GM12873 (cell line): Measurements from ENCODE around the gene COX6B1.

Source experiments
- CTCF ChIP-seq: IDR thresholded peaks from 2 replicates; pipeline ENCODE4 v1.5.1; 2012; ENCODE audit warnings: low read depth, mild to moderate bottlenecking, moderate library complexity, low read length, control low read depth; ENCODE audit not compliant: insufficient read depth; ENCODE audit errors: missing control alignments

The COX6B1 gene

GRCh38 chr19:35657904-35658700 is 10.0 kb downstream of the COX6B1 start:
- peak; percentile 35 for TF ChIP-seq CTCF

- TF ChIP-seq CTCF: no peak
Measured at GRCh38 chr19:35661995-35662340, 13.8 kb downstream of the COX6B1 start.

GRCh38 chr19:35663981-35664380 is 15.9 kb downstream of the COX6B1 start:
- TF ChIP-seq CTCF: no peak

GRCh38 chr19:35665157-35665556 is 17.0 kb downstream of the COX6B1 start:
- no peak for TF ChIP-seq CTCF

GRCh38 chr19:35665604-35666003 is 17.5 kb downstream of the COX6B1 start:
- TF ChIP-seq CTCF: no peak

GRCh38 chr19:35666251-35666913 is 18.3 kb downstream of the COX6B1 start, which contains the start of gene UPK1A:
Gene UPK1A (plus strand): TSS chr19:35666517. CDS start chr19:35666813, 296 bp downstream.
- no peak for TF ChIP-seq CTCF

- no peak for TF ChIP-seq CTCF
Measured at GRCh38 chr19:35669566-35669965, 21.4 kb downstream of the COX6B1 start.
